Measurements from ENCODE around the gene JHY. TPM values are rescaled to one million over a fixed set of nuclear protein-coding genes. Genes with fewer than 3 reads are reported as not detected.

The JHY gene
- total RNA-seq, 2 experiments from 2014 or later: 2.9 to 3.1 TPM

Other genes with a start within 250 kb of the JHY start
- 10 to 100 TPM; 15.2 to 15.8 TPM for gene UBASH3B, start 227.0 kb upstream of the JHY start, total RNA-seq
- under 1 TPM; 0.25 TPM for gene CRTAM, start 44.3 kb upstream of the JHY start, total RNA-seq
- not detected for gene BSX, start 99.1 kb downstream of the JHY start, total RNA-seq
- 1,000 to 10,000 TPM; 2,083 to 2,541 TPM for gene HSPA8, start 179.4 kb downstream of the JHY start, total RNA-seq

Data from activated CD4-positive, alpha-beta T cell treated with anti-CD3 and anti-CD28 coated beads, Interleukin-2, amount 10 ng/mL, durations not matched to agents 7 days and 5 days (primary cell).